Neural cell (in vitro differentiated cells): Measurements from ENCODE around the gene EPHB4. TPM values are rescaled to one million over a fixed set of nuclear protein-coding genes. Genes with fewer than 3 reads are reported as not detected.

Experiments
- H2AFZ ChIP-seq: fragments of 200-600, 300-800 bp; sonication (generic), shearing (Covaris generic); 2 replicates; pipeline ENCODE4 v1.6.0; 2014; ENCODE audit warnings: low read depth, mild to moderate bottlenecking, antibody characterized with exemption, low read length, moderate library complexity
- H3F3A ChIP-seq: fragments of 200-600 bp; shearing (Covaris generic); 2 replicates; pipeline ENCODE4 v1.6.1; 2016; ENCODE audit warnings: mild to moderate bottlenecking, moderate library complexity, mixed read lengths, antibody characterized with exemption, low read length; ENCODE audit not compliant: insufficient read depth, poor library complexity, severe bottlenecking
- H3K27ac ChIP-seq: fragments of 200-600, 300-800 bp; sonication (generic), shearing (Covaris generic); 2 replicates; pipeline ENCODE4 v1.5.1; 2014; ENCODE audit warnings: mild to moderate bottlenecking, low read length, moderate library complexity
- H3K27me3 ChIP-seq: fragments of 300-800, 200-600 bp; sonication (generic), shearing (Covaris generic); 2 replicates; pipeline ENCODE4 v1.6.0; 2014; ENCODE audit warnings: mild to moderate bottlenecking, low read depth, low read length, moderate library complexity; ENCODE audit not compliant: insufficient read depth
- H3K36me3 ChIP-seq: fragments of 300-800, 200-600 bp; sonication (generic), shearing (Covaris generic); 2 replicates; pipeline ENCODE4 v1.5.1; 2014; ENCODE audit warnings: mild to moderate bottlenecking, antibody characterized with exemption, low read length, moderate library complexity; ENCODE audit not compliant: insufficient read depth
- H3K4me2 ChIP-seq: fragments of 300-800, 200-600 bp; sonication (generic), shearing (Covaris generic); 2 replicates; pipeline ENCODE4 v1.6.0; 2014; ENCODE audit warnings: mild to moderate bottlenecking, low read length
- H3K4me3 ChIP-seq: fragments of 300-800, 200-600 bp; sonication (generic), shearing (Covaris generic); 2 replicates; pipeline ENCODE4 v1.5.1; 2014; ENCODE audit warnings: mild to moderate bottlenecking, low read length, moderate library complexity
- H3K79me2 ChIP-seq: fragments of 200-600 bp; shearing (Covaris generic); replicated peaks from 2 replicates; pipeline ENCODE4 v1.6.0; 2014; ENCODE audit warnings: mild to moderate bottlenecking, low read length, moderate library complexity; ENCODE audit not compliant: insufficient read depth
- H3K9ac ChIP-seq: fragments of 300-800, 200-600 bp; sonication (generic), shearing (Covaris generic); 2 replicates; pipeline ENCODE4 v1.6.1; 2016; ENCODE audit warnings: mild to moderate bottlenecking, low read length, mixed read lengths
- H3K9me2 ChIP-seq: fragments of 200-600 bp; shearing (Covaris generic); 2 replicates; pipeline ENCODE4 v1.6.1; 2016; ENCODE audit warnings: mild to moderate bottlenecking, low read length, mixed read lengths; ENCODE audit not compliant: insufficient read depth
- H3K9me3 ChIP-seq: fragments of 200-600, 300-800 bp; sonication (generic), shearing (Covaris generic); 2 replicates; pipeline ENCODE4 v1.6.1; 2016; ENCODE audit warnings: mild to moderate bottlenecking, mixed run types, low read length, moderate library complexity, mixed read lengths
- H4K20me1 ChIP-seq: fragments of 200-600 bp; shearing (Covaris generic); 2 replicates; pipeline ENCODE4 v1.6.1; 2016; ENCODE audit warnings: mild to moderate bottlenecking, mixed run types; ENCODE audit not compliant: insufficient read depth
- CTCF ChIP-seq: fragments of 450-650 bp; IDR thresholded peaks from 2 replicates; pipeline ENCODE4 v1.5.1; 2014; ENCODE audit warnings: antibody characterized with exemption, mild to moderate bottlenecking, moderate library complexity; ENCODE audit not compliant: poor library complexity, severe bottlenecking
- EP300 ChIP-seq: fragments of 450-650 bp; conservative IDR thresholded peaks from 2 replicates; pipeline ENCODE4 v1.6.1; 2014; ENCODE audit warnings: antibody characterized with exemption, mild to moderate bottlenecking, moderate library complexity; ENCODE audit not compliant: poor library complexity, severe bottlenecking
- EZH2 ChIP-seq: fragments of 200-600, 300-800 bp; shearing (Covaris generic), sonication (generic); IDR thresholded peaks from 2 replicates; pipeline ENCODE4 v1.6.1; 2014; ENCODE audit warnings: antibody characterized with exemption, low read length, borderline replicate concordance, mild to moderate bottlenecking; ENCODE audit not compliant: insufficient read depth, poor library complexity, severe bottlenecking
- MXI1 ChIP-seq: fragments of 450-650 bp; conservative IDR thresholded peaks from 2 replicates; pipeline ENCODE4 v1.6.1; 2014; ENCODE audit warnings: antibody characterized with exemption, mild to moderate bottlenecking; ENCODE audit not compliant: poor library complexity, severe bottlenecking
- POLR2AphosphoS5 ChIP-seq: IDR thresholded peaks from 2 replicates; pipeline ENCODE4 v1.6.1; 2012
- RAD21 ChIP-seq: fragments of 450-650 bp; conservative IDR thresholded peaks from 2 replicates; pipeline ENCODE4 v1.6.1; 2014; ENCODE audit warnings: antibody characterized with exemption, mild to moderate bottlenecking, moderate library complexity
- SMC3 ChIP-seq: fragments of 450-650 bp; conservative IDR thresholded peaks from 2 replicates; pipeline ENCODE4 v1.6.1; 2014; ENCODE audit warnings: antibody characterized with exemption, mild to moderate bottlenecking, moderate library complexity; ENCODE audit not compliant: poor library complexity
- TAF1 ChIP-seq: IDR thresholded peaks from 2 replicates; pipeline ENCODE4 v1.6.1; 2012; ENCODE audit warnings: low read depth
- polyA plus RNA-seq: library from polyadenylated mRNA; depleted of rRNA; stranded (reverse); fragments of >200 nt; gene quantifications from 2 replicates; pipeline ENCODE4 v1.2.3, GENCODE V29; 2014
- TF ChIP-seq, protein P1 (sequence below): IDR thresholded peaks from 2 replicates; pipeline ENCODE4 v1.6.1; 2012; ENCODE audit warnings: borderline replicate concordance

EPHB4 gene
- polyA plus RNA-seq, 1 donor from 2014 or later, result 0.92 TPM

DNA sequence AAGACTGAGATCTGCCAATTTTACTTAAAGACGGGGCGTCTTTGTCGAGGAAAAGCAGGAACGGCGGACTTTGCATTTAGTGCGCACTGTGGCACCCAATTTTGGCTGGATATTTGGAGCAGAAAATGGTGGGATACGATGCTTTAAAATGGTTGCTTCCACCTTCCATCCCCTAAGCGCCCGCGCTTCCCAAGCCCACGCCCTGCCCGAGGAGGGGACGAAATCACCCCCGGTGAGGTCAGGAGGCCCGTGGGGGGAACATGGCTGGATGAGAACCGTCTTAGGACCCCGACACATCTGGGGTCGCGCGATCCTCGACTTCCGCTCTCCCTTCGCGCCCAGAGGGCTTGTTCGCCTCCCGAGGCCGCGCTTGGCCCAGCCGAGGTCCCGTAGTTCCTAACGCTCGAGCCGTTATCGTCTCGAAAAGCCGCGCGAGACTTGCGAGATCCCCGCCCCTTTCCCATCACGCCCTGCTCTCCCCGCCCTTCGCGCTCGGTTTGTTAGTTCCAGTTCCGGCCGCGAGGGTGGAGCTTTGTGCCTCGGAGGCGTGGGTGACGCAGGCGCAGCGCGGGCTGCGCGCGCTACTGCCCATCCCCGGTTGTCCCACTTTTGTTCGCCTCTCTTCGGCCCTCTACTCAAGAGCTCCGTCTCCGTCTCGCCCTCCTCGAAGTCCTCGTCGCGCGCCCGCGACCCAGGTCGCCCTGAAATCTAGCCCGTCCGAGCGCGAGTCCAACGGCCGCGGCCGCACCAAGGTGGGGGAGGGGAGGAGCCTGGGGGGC lies 47.4 kb upstream of the EPHB4 start, which contains the start of gene SRRT:
Gene SRRT (plus strand): TSS at position 527 of the 779 bp plus-strand sequence. CDS start 488 bp downstream, outside the sequence.
- no peaks in the 10 kb centered on the region for H3K36me3 ChIP-seq
- H3K9me3 ChIP-seq, result no peaks in the 10 kb centered on the region
- H3K27me3 ChIP-seq, result no peaks in the 10 kb centered on the region
- H3K9ac ChIP-seq, result peak within 1 kb of the TSS; percentile 99
- peak within 1 kb of the TSS; percentile 99 for H2AFZ ChIP-seq
- peak within 1 kb of the TSS; percentile 99 for H3K27ac ChIP-seq
- H3K4me2 ChIP-seq, result peak within 1 kb of the TSS; percentile 91
- no peaks in the 10 kb centered on the region for H3F3A ChIP-seq
- H4K20me1 ChIP-seq, result peaks cover 2% of the 10 kb centered on the region
- peaks cover 48% of the 10 kb centered on the region for H3K79me2 ChIP-seq
- peak; percentile 99 for TF ChIP-seq POLR2AphosphoS5
- peak; percentile 46 for TF ChIP-seq SMC3
- TF ChIP-seq, protein P1, sequence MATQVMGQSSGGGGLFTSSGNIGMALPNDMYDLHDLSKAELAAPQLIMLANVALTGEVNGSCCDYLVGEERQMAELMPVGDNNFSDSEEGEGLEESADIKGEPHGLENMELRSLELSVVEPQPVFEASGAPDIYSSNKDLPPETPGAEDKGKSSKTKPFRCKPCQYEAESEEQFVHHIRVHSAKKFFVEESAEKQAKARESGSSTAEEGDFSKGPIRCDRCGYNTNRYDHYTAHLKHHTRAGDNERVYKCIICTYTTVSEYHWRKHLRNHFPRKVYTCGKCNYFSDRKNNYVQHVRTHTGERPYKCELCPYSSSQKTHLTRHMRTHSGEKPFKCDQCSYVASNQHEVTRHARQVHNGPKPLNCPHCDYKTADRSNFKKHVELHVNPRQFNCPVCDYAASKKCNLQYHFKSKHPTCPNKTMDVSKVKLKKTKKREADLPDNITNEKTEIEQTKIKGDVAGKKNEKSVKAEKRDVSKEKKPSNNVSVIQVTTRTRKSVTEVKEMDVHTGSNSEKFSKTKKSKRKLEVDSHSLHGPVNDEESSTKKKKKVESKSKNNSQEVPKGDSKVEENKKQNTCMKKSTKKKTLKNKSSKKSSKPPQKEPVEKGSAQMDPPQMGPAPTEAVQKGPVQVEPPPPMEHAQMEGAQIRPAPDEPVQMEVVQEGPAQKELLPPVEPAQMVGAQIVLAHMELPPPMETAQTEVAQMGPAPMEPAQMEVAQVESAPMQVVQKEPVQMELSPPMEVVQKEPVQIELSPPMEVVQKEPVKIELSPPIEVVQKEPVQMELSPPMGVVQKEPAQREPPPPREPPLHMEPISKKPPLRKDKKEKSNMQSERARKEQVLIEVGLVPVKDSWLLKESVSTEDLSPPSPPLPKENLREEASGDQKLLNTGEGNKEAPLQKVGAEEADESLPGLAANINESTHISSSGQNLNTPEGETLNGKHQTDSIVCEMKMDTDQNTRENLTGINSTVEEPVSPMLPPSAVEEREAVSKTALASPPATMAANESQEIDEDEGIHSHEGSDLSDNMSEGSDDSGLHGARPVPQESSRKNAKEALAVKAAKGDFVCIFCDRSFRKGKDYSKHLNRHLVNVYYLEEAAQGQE, result peak; percentile 94
- TF ChIP-seq TAF1, result peak; percentile 84
- peak; percentile 76 for TF ChIP-seq EP300
- peak; percentile 66 for TF ChIP-seq CTCF
- TF ChIP-seq EZH2, result no peak
- TF ChIP-seq RAD21, result peak; percentile 14
- TF ChIP-seq MXI1, result peak; percentile 83
- peak within 1 kb of the TSS; percentile 95 for H3K4me3 ChIP-seq
- H3K9me2 ChIP-seq, result no peaks in the 10 kb centered on the region

GRCh38 chr7:100874300-100874576 lies 46.9 kb upstream of the EPHB4 start:
- Histone ChIP-seq H3K9me2 (no peaks in the 10 kb centered on the region), H3K9ac (peak overlapping the region; percentile 99), H3K4me2 (peak overlapping the region; percentile 91), H3K36me3 (no peaks in the 10 kb centered on the region), H3K4me3 (peak overlapping the region; percentile 95), H3K9me3 (no peaks in the 10 kb centered on the region), H2AFZ (peak overlapping the region; percentile 99), H3K79me2 (peaks cover 42% of the 10 kb centered on the region), H3K27me3 (no peaks in the 10 kb centered on the region), H3K27ac (peak overlapping the region; percentile 99), H3F3A (no peaks in the 10 kb centered on the region), H4K20me1 (no peaks in the 10 kb centered on the region)
- TF ChIP-seq SMC3 (no peak), POLR2AphosphoS5 (no peak), EP300 (no peak)
